Effector memory CD4-positive, alpha-beta T cell (primary cell): Measurements from ENCODE around the gene RBM10.

ENCODE experiments used
- DNase-seq, 3 donors: peaks; one replicate each; pipeline ENCODE4 v3.0.0-alpha.2; 2020
- H3K27ac ChIP-seq: 2 replicates; pipeline ENCODE4 v1.7.0; 2013; ENCODE audit warnings: mild to moderate bottlenecking, low read length, moderate library complexity; ENCODE audit not compliant: insufficient read depth, poor library complexity, severe bottlenecking
- H3K27me3 ChIP-seq: replicated peaks from 2 replicates; pipeline ENCODE4 v1.7.0; 2013; ENCODE audit warnings: mild to moderate bottlenecking, low read length; ENCODE audit not compliant: insufficient read depth, control insufficient read depth, poor library complexity, severe bottlenecking
- H3K36me3 ChIP-seq: 2 replicates; pipeline ENCODE4 v1.7.0; 2013; ENCODE audit warnings: mild to moderate bottlenecking, low read length, moderate library complexity; ENCODE audit not compliant: control insufficient read depth, insufficient read depth
- H3K4me1 ChIP-seq: 2 replicates; pipeline ENCODE4 v1.7.0; 2013; ENCODE audit warnings: low read length, mild to moderate bottlenecking; ENCODE audit not compliant: control insufficient read depth, insufficient read depth, poor library complexity, severe bottlenecking
- H3K4me3 ChIP-seq: 2 replicates; pipeline ENCODE4 v1.7.0; 2013; ENCODE audit warnings: low read length, low read depth, mild to moderate bottlenecking; ENCODE audit not compliant: insufficient read depth, poor library complexity, severe bottlenecking
- H3K9me3 ChIP-seq: 2 replicates; pipeline ENCODE4 v1.7.0; 2013; ENCODE audit warnings: mild to moderate bottlenecking, low read length, moderate library complexity; ENCODE audit not compliant: control insufficient read depth

Gene RBM10

DNA sequence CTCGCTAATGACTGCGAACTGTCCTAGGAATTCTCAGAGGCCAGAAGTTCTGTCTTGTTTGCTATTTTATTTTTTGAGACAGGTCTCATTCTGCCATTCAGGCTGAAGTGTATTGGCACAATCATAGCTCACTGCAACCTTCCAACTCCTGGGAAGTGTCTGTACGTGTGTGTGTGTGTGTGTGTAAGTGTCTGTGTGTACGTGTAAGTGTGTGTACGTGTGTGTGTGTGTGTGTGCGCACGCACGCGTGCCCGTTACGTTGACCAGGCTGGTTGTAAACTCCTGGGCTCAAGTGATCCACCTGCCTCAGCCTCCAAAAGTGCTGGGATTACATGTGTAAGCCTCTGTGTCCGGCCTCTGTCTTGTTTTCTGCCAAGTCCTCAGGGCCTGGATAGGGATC, 63.1 kb downstream of the RBM10 start:
- Histone ChIP-seq H3K36me3 (peaks cover 84% of the 10 kb centered on the region), H3K4me3 (no peak overlapping the region), H3K27me3 (no peaks in the 10 kb centered on the region), H3K4me1 (no peaks in the 10 kb centered on the region), H3K27ac (no peak overlapping the region), H3K9me3 (no peaks in the 10 kb centered on the region)
- no peak for DNase-seq

DNA sequence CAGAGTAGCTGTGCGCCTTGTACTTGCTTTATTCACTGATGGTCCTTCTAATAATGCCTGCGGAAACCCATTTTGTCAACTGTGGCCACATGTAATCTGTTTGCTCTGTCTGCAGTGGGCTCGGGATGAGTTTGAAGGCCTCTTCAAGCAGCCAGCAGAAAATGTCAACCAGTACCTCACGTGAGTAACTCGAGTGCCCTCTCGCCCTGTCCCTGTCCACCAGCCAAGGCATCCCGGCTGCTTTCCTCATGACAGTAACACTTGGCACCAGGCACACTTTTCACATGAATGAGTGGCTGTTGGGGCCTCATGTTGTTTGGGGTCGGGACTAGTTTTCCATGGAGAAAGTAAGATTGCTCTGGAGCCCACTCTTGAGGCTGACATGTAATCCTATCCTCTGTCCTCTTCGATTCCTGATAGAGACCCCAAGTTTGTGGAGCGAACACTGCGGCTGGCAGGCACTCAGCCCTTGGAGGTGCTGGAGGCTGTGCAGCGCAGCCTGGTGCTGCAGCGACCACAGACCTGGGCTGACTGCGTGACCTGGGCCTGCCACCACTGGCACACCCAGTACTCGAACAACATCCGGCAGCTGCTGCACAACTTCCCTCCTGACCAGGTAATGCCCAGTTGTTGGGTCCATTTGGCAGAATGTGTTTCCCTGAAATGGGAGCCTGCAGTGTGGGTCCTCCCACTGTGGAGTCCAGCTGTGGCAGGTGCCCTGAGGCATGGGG, 64.7 kb downstream of the RBM10 start:
- H3K9me3 ChIP-seq = no peaks in the 10 kb centered on the region
- no peaks in the 10 kb centered on the region for H3K4me1 ChIP-seq
- no peak overlapping the region for H3K4me3 ChIP-seq
- peaks cover 84% of the 10 kb centered on the region for H3K36me3 ChIP-seq
- H3K27me3 ChIP-seq = no peaks in the 10 kb centered on the region
- H3K27ac ChIP-seq = no peak overlapping the region
- DNase-seq = no peak

DNA sequence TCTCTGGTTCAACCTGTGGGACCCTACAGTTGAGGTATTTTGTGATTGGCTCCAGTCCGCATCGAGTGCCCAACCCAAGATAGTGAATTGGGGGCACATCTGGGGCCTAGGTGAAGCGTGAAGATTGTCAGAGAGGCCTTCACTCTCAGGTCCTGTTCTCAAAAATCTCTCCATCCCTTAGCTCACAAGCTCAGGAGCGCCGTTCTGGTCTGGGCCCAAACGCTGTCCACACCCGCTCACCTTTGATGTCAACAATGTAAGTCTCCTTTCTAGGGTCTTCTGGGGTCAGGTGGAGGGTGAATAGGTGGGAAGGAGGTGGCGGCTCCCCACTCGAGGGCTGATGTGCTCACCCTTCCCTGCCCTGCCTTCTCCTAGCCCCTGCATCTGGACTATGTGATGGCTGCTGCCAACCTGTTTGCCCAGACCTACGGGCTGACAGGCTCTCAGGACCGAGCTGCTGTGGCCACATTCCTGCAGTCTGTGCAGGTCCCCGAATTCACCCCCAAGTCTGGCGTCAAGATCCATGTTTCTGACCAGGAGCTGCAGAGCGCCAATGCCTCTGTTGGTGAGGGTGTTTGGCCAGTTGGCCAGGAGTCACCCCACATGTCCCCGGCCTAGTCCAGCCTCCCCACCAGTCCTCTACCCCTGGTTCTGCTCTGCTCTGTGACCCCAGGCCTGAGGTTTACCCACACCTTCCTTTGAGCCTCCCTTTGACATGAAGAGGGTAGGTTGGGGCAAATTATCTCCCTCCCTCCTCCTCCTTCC, 65.8 kb downstream of the RBM10 start:
- Histone ChIP-seq H3K27ac (no peak overlapping the region), H3K4me3 (no peak overlapping the region), H3K9me3 (no peaks in the 10 kb centered on the region), H3K4me1 (no peaks in the 10 kb centered on the region), H3K36me3 (peaks cover 77% of the 10 kb centered on the region), H3K27me3 (no peaks in the 10 kb centered on the region)
- no peak for DNase-seq

DNA sequence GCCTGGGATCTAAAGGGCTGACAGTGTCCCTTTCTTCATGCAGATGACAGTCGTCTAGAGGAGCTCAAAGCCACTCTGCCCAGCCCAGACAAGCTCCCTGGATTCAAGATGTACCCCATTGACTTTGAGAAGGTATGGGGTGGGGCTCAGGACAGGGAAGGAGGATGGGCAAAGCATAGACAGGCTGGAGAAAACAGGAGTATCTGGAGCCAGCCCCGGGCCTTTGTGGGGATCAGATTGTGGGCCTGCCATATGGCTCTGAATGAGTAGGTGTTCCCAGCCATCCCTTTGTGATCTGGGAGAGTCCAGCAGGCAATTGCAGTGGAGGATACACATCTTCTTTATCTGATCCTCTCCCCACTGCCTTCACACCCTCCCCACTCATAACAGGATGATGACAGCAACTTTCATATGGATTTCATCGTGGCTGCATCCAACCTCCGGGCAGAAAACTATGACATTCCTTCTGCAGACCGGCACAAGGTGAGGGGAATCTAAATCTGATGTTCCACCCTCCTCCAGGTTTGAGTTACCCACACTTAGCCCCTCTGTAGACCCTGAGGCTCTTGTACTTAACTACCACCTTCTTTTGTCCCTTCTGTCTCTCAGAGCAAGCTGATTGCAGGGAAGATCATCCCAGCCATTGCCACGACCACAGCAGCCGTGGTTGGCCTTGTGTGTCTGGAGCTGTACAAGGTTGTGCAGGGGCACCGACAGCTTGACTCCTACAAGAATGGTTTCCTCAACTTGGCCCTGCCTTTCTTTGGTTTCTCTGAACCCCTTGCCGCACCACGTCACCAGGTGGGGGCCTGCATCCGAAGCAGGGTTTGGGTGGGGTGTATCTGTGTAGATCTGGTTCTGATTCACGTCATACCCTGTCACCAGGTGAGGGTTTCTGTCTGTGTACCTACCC, 67.6 kb downstream of the RBM10 start:
- Histone ChIP-seq H3K4me3 (no peak overlapping the region), H3K27me3 (no peaks in the 10 kb centered on the region), H3K9me3 (no peaks in the 10 kb centered on the region), H3K36me3 (peaks cover 67% of the 10 kb centered on the region), H3K27ac (no peak overlapping the region), H3K4me1 (peaks cover 8% of the 10 kb centered on the region)
- no peak for DNase-seq

DNA sequence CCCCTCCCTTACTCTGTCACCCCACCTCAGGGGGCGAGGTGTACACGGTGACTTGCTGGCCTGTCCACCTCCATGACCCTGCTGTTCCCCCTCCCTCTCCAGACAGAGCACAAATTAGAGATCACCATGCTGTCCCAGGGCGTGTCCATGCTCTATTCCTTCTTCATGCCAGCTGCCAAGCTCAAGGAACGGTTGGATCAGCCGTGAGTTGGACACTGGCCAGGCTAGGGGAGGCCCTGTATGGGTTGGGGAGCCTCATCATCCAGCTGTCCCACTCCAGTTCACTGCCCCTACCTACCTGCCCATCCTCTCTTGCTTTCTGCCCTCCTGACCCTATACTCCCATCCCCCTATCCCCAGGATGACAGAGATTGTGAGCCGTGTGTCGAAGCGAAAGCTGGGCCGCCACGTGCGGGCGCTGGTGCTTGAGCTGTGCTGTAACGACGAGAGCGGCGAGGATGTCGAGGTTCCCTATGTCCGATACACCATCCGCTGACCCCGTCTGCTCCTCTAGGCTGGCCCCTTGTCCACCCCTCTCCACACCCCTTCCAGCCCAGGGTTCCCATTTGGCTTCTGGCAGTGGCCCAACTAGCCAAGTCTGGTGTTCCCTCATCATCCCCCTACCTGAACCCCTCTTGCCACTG, 69.5 kb downstream of the RBM10 start:
- no peak overlapping the region for H3K4me3 ChIP-seq
- H3K27ac ChIP-seq = no peak overlapping the region
- peaks cover 11% of the 10 kb centered on the region for H3K4me1 ChIP-seq
- no peaks in the 10 kb centered on the region for H3K27me3 ChIP-seq
- no peaks in the 10 kb centered on the region for H3K9me3 ChIP-seq
- no peak for DNase-seq
- H3K36me3 ChIP-seq = peaks cover 51% of the 10 kb centered on the region

DNA sequence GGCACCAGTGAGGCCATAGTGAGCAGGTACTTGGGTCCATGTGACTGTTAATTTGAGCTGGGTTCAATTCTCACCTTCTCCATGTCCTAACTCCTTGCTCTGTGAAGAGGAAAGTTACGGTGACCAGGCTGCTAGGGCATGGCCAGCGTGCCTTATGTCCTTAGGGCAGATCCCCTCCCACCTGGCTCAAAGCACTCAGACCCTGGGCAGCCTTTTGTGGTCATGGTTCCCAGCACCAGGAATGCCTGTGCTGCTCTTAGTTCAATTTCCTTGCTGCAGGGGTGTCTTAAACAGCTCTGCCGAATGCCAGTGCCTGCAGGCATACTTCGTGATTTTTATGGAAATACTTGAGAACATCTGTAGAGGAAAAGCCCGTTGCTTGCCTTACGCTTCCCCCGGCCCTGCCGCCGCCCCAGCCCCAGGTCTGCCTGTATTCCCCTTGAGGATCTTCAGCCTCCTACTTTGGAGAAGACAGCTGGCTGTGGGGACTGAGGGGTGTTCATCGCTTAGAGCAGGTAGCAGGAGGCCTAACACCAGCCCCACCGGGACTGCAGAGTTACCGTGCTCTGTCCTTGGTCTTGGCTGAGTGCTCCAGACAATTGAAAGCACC, 70.4 kb downstream of the RBM10 start:
- H3K27me3 ChIP-seq = no peaks in the 10 kb centered on the region
- no peak for DNase-seq
- no peak overlapping the region for H3K27ac ChIP-seq
- H3K4me1 ChIP-seq = peaks cover 20% of the 10 kb centered on the region
- H3K36me3 ChIP-seq = peaks cover 45% of the 10 kb centered on the region
- no peaks in the 10 kb centered on the region for H3K9me3 ChIP-seq
- no peak overlapping the region for H3K4me3 ChIP-seq

DNA sequence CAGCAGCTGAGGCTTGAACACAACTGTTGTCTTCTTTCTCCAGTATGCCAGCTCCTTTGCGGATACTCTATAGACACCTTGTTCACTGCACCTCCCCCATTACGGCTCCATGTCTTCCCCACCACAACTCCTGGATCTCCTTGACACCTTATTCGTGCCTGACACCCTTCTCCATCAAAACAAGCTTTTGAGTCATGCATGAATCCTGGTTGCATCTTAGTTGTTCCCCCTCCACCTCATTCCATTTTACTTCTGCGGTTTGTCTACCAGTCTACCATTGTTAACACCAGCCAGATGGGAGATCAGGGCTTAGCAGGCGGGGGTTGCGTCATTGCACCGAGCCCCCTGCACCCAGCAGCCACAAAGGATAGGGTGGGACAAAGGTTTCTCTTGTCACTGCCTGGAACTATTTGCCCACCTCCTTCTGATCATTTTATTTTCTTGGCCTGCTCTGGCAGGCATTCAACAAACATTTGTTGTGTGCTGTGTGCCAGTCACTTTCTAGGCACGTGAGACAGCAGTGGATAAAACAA, 71.4 kb downstream of the RBM10 start:
- H3K27me3 ChIP-seq = no peaks in the 10 kb centered on the region
- peaks cover 27% of the 10 kb centered on the region for H3K4me1 ChIP-seq
- H3K9me3 ChIP-seq = no peaks in the 10 kb centered on the region
- H3K36me3 ChIP-seq = peaks cover 34% of the 10 kb centered on the region
- H3K27ac ChIP-seq = peak overlapping the region; percentile 88
- H3K4me3 ChIP-seq = no peak overlapping the region
- no peak for DNase-seq

DNA sequence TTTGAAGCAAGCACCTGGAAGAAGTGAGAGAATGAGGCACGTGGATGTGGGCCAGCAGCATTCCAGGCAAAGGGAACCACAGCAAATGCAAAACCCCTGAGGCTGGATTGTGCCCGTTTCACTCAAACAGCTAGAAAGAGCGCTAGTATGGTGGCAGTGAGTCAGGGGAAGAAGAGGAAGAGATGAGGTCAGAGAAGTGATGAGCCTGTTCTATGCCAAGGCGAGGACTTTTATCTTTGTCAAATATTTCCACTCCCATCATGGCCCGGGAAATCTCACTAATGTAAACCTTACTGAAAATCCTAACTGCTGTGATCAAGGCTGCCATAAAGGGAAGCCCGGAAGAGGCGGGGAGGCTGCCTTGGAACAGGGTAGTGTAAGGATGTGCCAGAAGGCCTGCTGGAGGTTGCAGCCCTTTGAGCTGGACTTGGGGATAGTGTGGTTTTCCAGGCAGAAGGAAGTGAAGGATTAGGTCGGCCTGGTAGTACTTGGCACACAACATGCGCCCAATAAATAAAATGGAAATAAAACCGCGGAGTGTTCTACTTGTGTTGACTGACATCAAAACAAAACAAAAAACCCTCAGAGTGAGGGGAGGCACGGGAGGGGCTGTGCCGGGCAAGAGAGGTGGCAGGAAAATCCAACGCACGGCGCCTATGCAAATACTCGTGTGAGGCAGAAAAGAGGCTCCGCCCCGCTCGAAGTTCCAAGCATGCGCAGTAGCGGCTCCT, 72.3 kb downstream of the RBM10 start:
- Histone ChIP-seq H3K4me3 (no peak overlapping the region), H3K9me3 (no peaks in the 10 kb centered on the region), H3K4me1 (peaks cover 27% of the 10 kb centered on the region), H3K36me3 (peaks cover 26% of the 10 kb centered on the region), H3K27me3 (no peaks in the 10 kb centered on the region), H3K27ac (peak overlapping the region; percentile 88)
- no peak for DNase-seq
